Left colon (tissue), 2 donors: ENCODE data around the gene STRADB. TPM values are rescaled to one million over a fixed set of nuclear protein-coding genes. Genes with fewer than 3 reads are reported as not detected.

Experiments used
- ATAC-seq: fragments of 200-7000 bp; cut with Tn5 transposase; one replicate; pipeline ENCODE4 v1.9.1; 2020; ENCODE audit warnings: mild to moderate bottlenecking, moderate library complexity
- DNase-seq, 2 donors: peaks; one replicate each; pipeline ENCODE4 v3.0.0-alpha.2; 2020
- intact Hi-C, 2 donors: fragments of 100-400 bp; cut with DNase I in 1 of 2; cut with micrococcal nuclease in 1 of 2; formaldehyde crosslinking; loops; one replicate each; pipeline versions ENCODE4 v1.11.2 to v1.14.0; 2022; cut with DNase I, micrococcal nuclease
- total RNA-seq, 2 donors: library from RNA; stranded (reverse); fragmentation: NEBNext Ultra II Directional; extraction: Animal tissue kit (Norgen Biotek cat#: 25700); gene quantifications; one replicate each; pipeline ENCODE4 v1.2.1, GENCODE V29; 2021
- donor health status: DM: no; HTN: no; CAD: no.
- donor health status: DM: yes; HTN: yes; CAD: no.

STRADB gene
- total RNA-seq, 2 donors from 2014 or later = 47.5 to 75.9 TPM

- no peak for ATAC-seq
- intact Hi-C loops = no loop called here
Observed at GRCh38 chr2:201513271-201513670, 61.7 kb downstream of the STRADB start.

GRCh38 chr2:201515573-201516246 is 64.2 kb downstream of the STRADB start:
- peak; percentile 92 for ATAC-seq
- intact Hi-C loops = no loop called here
- no peak for DNase-seq

More at GRCh38 chr2:201513271-201513670, 61.7 kb downstream of the STRADB start:
- DNase-seq = no peak

- ATAC-seq = no peak
- intact Hi-C loops = no loop called here
Observed at GRCh38 chr2:201517094-201517493, 65.6 kb downstream of the STRADB start.

GRCh38 chr2:201520201-201520600 is 68.7 kb downstream of the STRADB start:
- DNase-seq (no peak), ATAC-seq (no peak)
- intact Hi-C loops = no loop called here

More at GRCh38 chr2:201517094-201517493, 65.6 kb downstream of the STRADB start:
- no peak for DNase-seq

GRCh38 chr2:201522965-201523364 is 71.4 kb downstream of the STRADB start:
- DNase-seq (no peak), ATAC-seq (no peak)
- intact Hi-C loops = no loop called here

GRCh38 chr2:201523506-201523905 is 72.0 kb downstream of the STRADB start:
- ATAC-seq (no peak), DNase-seq (no peak)
- intact Hi-C loops = no loop called here

Other genes starting within 250 kb of the STRADB start
- 10 to 100 TPM; 31.1 to 48.8 TPM for gene CASP8, start 191.2 kb upstream of the STRADB start, total RNA-seq
- 1 to 10 TPM; 1.3 to 2.1 TPM for gene FLACC1, start 94.4 kb upstream of the STRADB start, total RNA-seq
- 10 to 100 TPM; 55.7 to 73.7 TPM for gene TRAK2, start 282 bp upstream of the STRADB start, total RNA-seq
- gene TMEM237, start 191.8 kb downstream of the STRADB start, total RNA-seq = 1 to 10 TPM; 3.6 to 5.2 TPM
- not detected for gene MPP4, start 246.9 kb downstream of the STRADB start, total RNA-seq